ENCODE measurements around the gene FLT1. TPM values are rescaled to one million over a fixed set of nuclear protein-coding genes. Genes with fewer than 3 reads are reported as not detected.

FLT1 gene
- total RNA-seq, 6 experiments from 2014 or later, result 80.5 to 118 (median 91.0) TPM

DNA sequence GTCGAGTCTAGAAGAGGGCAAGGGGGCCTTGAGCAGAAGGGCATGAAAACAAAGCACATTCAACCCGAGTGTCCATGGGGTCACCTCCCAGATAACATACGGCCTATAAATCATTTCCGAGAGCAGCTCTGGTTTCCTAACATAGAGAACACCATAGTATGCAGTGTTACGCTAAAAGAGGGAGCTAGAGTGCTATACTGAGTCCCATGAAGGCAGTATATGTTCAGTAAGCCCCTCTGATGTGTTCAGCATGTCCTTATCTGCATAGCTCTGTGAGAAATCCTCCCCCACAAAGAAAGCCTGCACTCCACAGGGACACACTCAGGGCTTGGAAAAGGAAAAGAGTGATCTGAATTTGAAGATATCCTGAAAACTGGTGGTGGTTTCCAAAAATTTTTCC lies 175.4 kb downstream of the FLT1 start:
- Mint-ChIP-seq H3K4me3 (no peak overlapping the region), H3K9me3 (peaks cover 6% of the 10 kb centered on the region), H3K4me1 (ENCODE audit: low read depth) (peaks cover 59% of the 10 kb centered on the region), H3K27ac (no peak overlapping the region; the same call in 1 of the 2 replicates), H3K27me3 (ENCODE audit: insufficient read depth) (no peaks in the 10 kb centered on the region; the same call in 1 of the 2 replicates), H3K36me3 (ENCODE audit: low read depth) (peaks cover 30% of the 10 kb centered on the region)
- TF ChIP-seq CTCF (IDR thresholded peaks at IDR 0.05), result no peak
- DNase-seq, result no peak

DNA sequence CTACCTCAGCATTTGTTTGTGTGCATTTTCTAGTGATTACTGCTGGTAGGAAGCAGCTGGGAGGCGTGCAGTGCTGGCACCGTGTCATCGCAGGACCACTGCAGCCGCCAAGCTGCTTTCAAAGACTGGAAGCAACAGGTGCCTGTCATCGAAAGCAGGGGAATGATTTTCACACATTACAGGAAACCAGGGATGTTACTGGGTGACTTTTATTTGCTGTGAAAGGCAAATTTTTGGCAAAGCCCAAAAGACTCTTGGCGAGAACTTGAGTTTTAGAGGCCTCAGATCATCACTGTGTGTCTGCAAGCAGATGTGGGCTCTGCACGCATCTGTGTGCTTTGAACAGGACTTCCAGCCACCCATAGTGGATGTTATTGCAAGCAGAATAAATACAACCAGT lies 176.4 kb downstream of the FLT1 start:
- DNase-seq, result no peak
- no peak for TF ChIP-seq CTCF (IDR thresholded peaks at IDR 0.05)
- no peak overlapping the region for H3K4me3 Mint-ChIP-seq
- H3K27me3 Mint-ChIP-seq (ENCODE audit: insufficient read depth), result no peaks in the 10 kb centered on the region; the same call in 1 of the 2 replicates
- no peak overlapping the region for H3K27ac Mint-ChIP-seq
- peaks cover 6% of the 10 kb centered on the region for H3K9me3 Mint-ChIP-seq
- H3K4me1 Mint-ChIP-seq (ENCODE audit: low read depth), result peaks cover 48% of the 10 kb centered on the region
- peaks cover 30% of the 10 kb centered on the region for H3K36me3 Mint-ChIP-seq (ENCODE audit: low read depth)

GRCh38 chr13:28316836-28317235 lies 178.1 kb downstream of the FLT1 start:
- H3K9me3 Mint-ChIP-seq, result peaks cover 6% of the 10 kb centered on the region
- peaks cover 35% of the 10 kb centered on the region for H3K36me3 Mint-ChIP-seq (ENCODE audit: low read depth)
- peaks cover 32% of the 10 kb centered on the region for H3K4me1 Mint-ChIP-seq (ENCODE audit: low read depth)
- H3K27me3 Mint-ChIP-seq (ENCODE audit: insufficient read depth), result no peaks in the 10 kb centered on the region
- no peak for TF ChIP-seq CTCF (IDR thresholded peaks at IDR 0.05)
- no peak for DNase-seq
- no peak overlapping the region for H3K27ac Mint-ChIP-seq
- H3K4me3 Mint-ChIP-seq, result no peak overlapping the region

DNA sequence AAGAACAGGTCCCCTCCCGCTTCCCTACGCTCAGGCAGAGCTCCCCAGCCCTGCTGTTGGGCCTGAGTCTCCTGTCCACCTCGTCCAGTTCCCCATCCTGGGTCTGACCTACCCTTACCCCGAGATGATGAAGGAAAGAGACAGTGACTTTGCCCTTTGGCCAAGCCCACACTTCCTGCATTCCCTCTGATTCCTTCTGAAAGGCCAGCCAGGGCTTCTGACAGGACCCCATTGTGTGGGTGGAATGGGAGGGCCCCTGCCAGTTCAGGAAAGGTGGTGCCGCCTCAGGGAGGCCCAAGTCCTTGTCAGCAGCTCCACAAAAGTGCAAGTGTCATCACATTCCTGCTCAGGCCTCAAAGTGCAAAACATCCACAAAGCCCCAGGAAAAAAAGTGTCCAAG lies 178.8 kb downstream of the FLT1 start:
- Mint-ChIP-seq H3K4me3 (no peak overlapping the region), H3K9me3 (peaks cover 6% of the 10 kb centered on the region), H3K4me1 (ENCODE audit: low read depth) (peaks cover 25% of the 10 kb centered on the region), H3K36me3 (ENCODE audit: low read depth) (peaks cover 30% of the 10 kb centered on the region), H3K27ac (no peak overlapping the region; the same call in 1 of the 2 replicates), H3K27me3 (ENCODE audit: insufficient read depth) (no peaks in the 10 kb centered on the region)
- no peak for TF ChIP-seq CTCF (IDR thresholded peaks at IDR 0.05)
- DNase-seq, result no peak

- Mint-ChIP-seq H3K4me3 (no peak overlapping the region), H3K27ac (no peak overlapping the region), H3K27me3 (ENCODE audit: insufficient read depth) (no peaks in the 10 kb centered on the region), H3K9me3 (peaks cover 3% of the 10 kb centered on the region), H3K4me1 (ENCODE audit: low read depth) (peaks cover 12% of the 10 kb centered on the region), H3K36me3 (ENCODE audit: low read depth) (peaks cover 18% of the 10 kb centered on the region)
- DNase-seq, result no peak
- no peak for TF ChIP-seq CTCF (IDR thresholded peaks at IDR 0.05)
These were observed 180.0 kb downstream of the FLT1 start for GRCh38 chr13:28314879-28315278.

GRCh38 chr13:28313579-28313978 lies 181.3 kb downstream of the FLT1 start:
- Mint-ChIP-seq H3K27ac (no peak overlapping the region), H3K4me1 (ENCODE audit: low read depth) (0 out of 2 replicates have a peak, but pooled peaks cover 4% of the 10 kb centered on the region), H3K36me3 (ENCODE audit: low read depth) (peaks cover 10% of the 10 kb centered on the region), H3K9me3 (no peaks in the 10 kb centered on the region), H3K4me3 (no peak overlapping the region), H3K27me3 (ENCODE audit: insufficient read depth) (no peaks in the 10 kb centered on the region)
- DNase-seq, result peak; percentile 44
- peak; percentile 71 for TF ChIP-seq CTCF (IDR thresholded peaks at IDR 0.05)
